Liver (tissue), 3 donors: ENCODE data around the gene MAP3K3.

ENCODE experiments used
- ATF3 ChIP-seq: IDR thresholded peaks from 2 replicates; pipeline ENCODE4 v1.6.1; 2016; ENCODE audit warnings: antibody characterized with exemption
- EGR1 ChIP-seq, 2 donors: IDR thresholded peaks; 2 replicates each; pipeline ENCODE4 v1.6.1; 2016 to 2018; ENCODE audit warnings: antibody characterized with exemption in 2 of 2, low read depth in 2 of 2
- GABPA ChIP-seq, 2 donors: IDR thresholded peaks in 1 of 2; conservative IDR thresholded peaks in 1 of 2; 2 replicates each; pipeline ENCODE4 v1.6.1; 2016; ENCODE audit warnings: antibody characterized with exemption in 2 of 2, mild to moderate bottlenecking in 1 of 2, moderate library complexity in 1 of 2
- HNF4A ChIP-seq, 2 donors: conservative IDR thresholded peaks; 2 replicates each; pipeline ENCODE4 v1.6.1; 2016; ENCODE audit warnings: antibody characterized with exemption in 2 of 2, mild to moderate bottlenecking in 2 of 2
- RAD21 ChIP-seq, 2 donors: IDR thresholded peaks; 2 replicates each; pipeline ENCODE4 v1.6.1; 2016; ENCODE audit warnings: antibody characterized with exemption in 2 of 2, mild to moderate bottlenecking in 2 of 2
- TAF1 ChIP-seq: conservative IDR thresholded peaks from 2 replicates; pipeline ENCODE4 v1.6.1; 2016; ENCODE audit warnings: antibody characterized with exemption, mild to moderate bottlenecking
- YY1 ChIP-seq: IDR thresholded peaks from 2 replicates; pipeline ENCODE4 v1.6.1; 2016; ENCODE audit warnings: antibody characterized with exemption, mild to moderate bottlenecking
- TF ChIP-seq, protein P1 (sequence below): fragments of 150-350 bp; IDR thresholded peaks from 2 replicates; pipeline ENCODE4 v1.5.1; 2017; ENCODE audit warnings: improper control_type of control experiment, low read depth, low read length; ENCODE audit not compliant: missing input control
- TF ChIP-seq, protein P2 (sequence below): IDR thresholded peaks from 2 replicates; pipeline ENCODE4 v1.6.1; 2016; ENCODE audit warnings: antibody characterized with exemption, mild to moderate bottlenecking
- TF ChIP-seq, protein P3 (sequence below): IDR thresholded peaks from 2 replicates; pipeline ENCODE4 v1.6.1; 2016; ENCODE audit warnings: antibody characterized with exemption
- TF ChIP-seq, protein P4 (sequence below): IDR thresholded peaks from 2 replicates; pipeline ENCODE4 v1.6.1; 2016; ENCODE audit warnings: antibody characterized with exemption
- donor health status: healthy.
- donor health status: healthy.

DNA sequence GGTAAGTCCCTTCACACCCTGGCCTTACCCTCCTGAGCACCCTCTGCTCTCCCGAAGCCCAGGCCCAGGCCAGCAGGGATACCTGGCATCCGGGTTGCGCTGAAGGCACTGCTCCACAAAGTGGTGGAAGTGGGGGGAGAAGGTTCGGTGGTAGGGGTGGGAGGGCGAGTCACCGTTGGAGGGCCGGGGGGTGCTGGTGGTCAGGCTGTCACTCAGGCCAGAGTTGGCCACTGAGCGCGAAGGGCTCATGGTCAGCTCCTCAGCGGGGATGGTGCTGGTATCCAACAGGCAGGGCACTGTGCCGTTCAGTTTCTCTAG is 82.0 kb downstream of the MAP3K3 start:
- TF ChIP-seq, protein P1, sequence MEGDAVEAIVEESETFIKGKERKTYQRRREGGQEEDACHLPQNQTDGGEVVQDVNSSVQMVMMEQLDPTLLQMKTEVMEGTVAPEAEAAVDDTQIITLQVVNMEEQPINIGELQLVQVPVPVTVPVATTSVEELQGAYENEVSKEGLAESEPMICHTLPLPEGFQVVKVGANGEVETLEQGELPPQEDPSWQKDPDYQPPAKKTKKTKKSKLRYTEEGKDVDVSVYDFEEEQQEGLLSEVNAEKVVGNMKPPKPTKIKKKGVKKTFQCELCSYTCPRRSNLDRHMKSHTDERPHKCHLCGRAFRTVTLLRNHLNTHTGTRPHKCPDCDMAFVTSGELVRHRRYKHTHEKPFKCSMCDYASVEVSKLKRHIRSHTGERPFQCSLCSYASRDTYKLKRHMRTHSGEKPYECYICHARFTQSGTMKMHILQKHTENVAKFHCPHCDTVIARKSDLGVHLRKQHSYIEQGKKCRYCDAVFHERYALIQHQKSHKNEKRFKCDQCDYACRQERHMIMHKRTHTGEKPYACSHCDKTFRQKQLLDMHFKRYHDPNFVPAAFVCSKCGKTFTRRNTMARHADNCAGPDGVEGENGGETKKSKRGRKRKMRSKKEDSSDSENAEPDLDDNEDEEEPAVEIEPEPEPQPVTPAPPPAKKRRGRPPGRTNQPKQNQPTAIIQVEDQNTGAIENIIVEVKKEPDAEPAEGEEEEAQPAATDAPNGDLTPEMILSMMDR = no peak
- TF ChIP-seq YY1 (no peak), RAD21 (IDR thresholded peaks at IDR 0.05) (no peak), ATF3 (no peak), TAF1 (no peak), EGR1 (IDR thresholded peaks at IDR 0.05; ENCODE audit: low read depth in 2 of 2) (no peak), HNF4A (conservative IDR thresholded peaks at IDR 0.05) (no peak), GABPA (IDR thresholded peaks at IDR 0.05 in 1 of 2, conservative IDR thresholded peaks at IDR 0.05 in 1 of 2) (no peak)
- TF ChIP-seq, protein P2, sequence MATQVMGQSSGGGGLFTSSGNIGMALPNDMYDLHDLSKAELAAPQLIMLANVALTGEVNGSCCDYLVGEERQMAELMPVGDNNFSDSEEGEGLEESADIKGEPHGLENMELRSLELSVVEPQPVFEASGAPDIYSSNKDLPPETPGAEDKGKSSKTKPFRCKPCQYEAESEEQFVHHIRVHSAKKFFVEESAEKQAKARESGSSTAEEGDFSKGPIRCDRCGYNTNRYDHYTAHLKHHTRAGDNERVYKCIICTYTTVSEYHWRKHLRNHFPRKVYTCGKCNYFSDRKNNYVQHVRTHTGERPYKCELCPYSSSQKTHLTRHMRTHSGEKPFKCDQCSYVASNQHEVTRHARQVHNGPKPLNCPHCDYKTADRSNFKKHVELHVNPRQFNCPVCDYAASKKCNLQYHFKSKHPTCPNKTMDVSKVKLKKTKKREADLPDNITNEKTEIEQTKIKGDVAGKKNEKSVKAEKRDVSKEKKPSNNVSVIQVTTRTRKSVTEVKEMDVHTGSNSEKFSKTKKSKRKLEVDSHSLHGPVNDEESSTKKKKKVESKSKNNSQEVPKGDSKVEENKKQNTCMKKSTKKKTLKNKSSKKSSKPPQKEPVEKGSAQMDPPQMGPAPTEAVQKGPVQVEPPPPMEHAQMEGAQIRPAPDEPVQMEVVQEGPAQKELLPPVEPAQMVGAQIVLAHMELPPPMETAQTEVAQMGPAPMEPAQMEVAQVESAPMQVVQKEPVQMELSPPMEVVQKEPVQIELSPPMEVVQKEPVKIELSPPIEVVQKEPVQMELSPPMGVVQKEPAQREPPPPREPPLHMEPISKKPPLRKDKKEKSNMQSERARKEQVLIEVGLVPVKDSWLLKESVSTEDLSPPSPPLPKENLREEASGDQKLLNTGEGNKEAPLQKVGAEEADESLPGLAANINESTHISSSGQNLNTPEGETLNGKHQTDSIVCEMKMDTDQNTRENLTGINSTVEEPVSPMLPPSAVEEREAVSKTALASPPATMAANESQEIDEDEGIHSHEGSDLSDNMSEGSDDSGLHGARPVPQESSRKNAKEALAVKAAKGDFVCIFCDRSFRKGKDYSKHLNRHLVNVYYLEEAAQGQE = no peak
- TF ChIP-seq, protein P3, sequence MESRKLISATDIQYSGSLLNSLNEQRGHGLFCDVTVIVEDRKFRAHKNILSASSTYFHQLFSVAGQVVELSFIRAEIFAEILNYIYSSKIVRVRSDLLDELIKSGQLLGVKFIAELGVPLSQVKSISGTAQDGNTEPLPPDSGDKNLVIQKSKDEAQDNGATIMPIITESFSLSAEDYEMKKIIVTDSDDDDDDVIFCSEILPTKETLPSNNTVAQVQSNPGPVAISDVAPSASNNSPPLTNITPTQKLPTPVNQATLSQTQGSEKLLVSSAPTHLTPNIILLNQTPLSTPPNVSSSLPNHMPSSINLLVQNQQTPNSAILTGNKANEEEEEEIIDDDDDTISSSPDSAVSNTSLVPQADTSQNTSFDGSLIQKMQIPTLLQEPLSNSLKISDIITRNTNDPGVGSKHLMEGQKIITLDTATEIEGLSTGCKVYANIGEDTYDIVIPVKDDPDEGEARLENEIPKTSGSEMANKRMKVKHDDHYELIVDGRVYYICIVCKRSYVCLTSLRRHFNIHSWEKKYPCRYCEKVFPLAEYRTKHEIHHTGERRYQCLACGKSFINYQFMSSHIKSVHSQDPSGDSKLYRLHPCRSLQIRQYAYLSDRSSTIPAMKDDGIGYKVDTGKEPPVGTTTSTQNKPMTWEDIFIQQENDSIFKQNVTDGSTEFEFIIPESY = no peak
- TF ChIP-seq, protein P4, sequence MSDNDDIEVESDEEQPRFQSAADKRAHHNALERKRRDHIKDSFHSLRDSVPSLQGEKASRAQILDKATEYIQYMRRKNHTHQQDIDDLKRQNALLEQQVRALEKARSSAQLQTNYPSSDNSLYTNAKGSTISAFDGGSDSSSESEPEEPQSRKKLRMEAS = no peak
